HG02885 (cell line): Measurements from ENCODE around the gene CYP2D6.
"Not testable (repeated sequence)": the region's sequence is repeated elsewhere in the genome, so short reads cannot be mapped to it uniquely, and the experiment has no call there.

Source experiments
- ATAC-seq: cut with Tn5 transposase; IDR thresholded peaks from one replicate; pipeline ENCODE4 v1.9.1; 2021; ENCODE audit warnings: mild to moderate bottlenecking; ENCODE audit not compliant: unreplicated experiment, poor library complexity

The CYP2D6 gene

GRCh38 chr22:42160251-42160650 is 29.6 kb upstream of the CYP2D6 start:
- no peak for ATAC-seq

- no peak for ATAC-seq
These were observed 28.0 kb upstream of the CYP2D6 start for GRCh38 chr22:42158456-42159132.

GRCh38 chr22:42156598-42156997 is 26.0 kb upstream of the CYP2D6 start:
- ATAC-seq: no peak

- ATAC-seq: no peak
These were observed 25.5 kb upstream of the CYP2D6 start for GRCh38 chr22:42156121-42156520.

- ATAC-seq: no peak
These were observed 24.5 kb upstream of the CYP2D6 start for GRCh38 chr22:42155053-42155543.

GRCh38 chr22:42154293-42155052 is 23.9 kb upstream of the CYP2D6 start:
- ATAC-seq: no peak

GRCh38 chr22:42152661-42153270 is 22.2 kb upstream of the CYP2D6 start:
- no peak for ATAC-seq

GRCh38 chr22:42151924-42152635 is 21.5 kb upstream of the CYP2D6 start:
- ATAC-seq: no peak

- ATAC-seq: no peak
These were observed 20.3 kb upstream of the CYP2D6 start for GRCh38 chr22:42150727-42151590.

- ATAC-seq: not testable (repeated sequence)
These were observed 19.2 kb upstream of the CYP2D6 start for GRCh38 chr22:42149798-42150197.

- no peak for ATAC-seq
These were observed 14.6 kb upstream of the CYP2D6 start for GRCh38 chr22:42145175-42145574.

- not testable (repeated sequence) for ATAC-seq
These were observed 13.5 kb upstream of the CYP2D6 start for GRCh38 chr22:42143859-42144822.

GRCh38 chr22:42142771-42143461 is 12.3 kb upstream of the CYP2D6 start:
- ATAC-seq: no peak

GRCh38 chr22:42141307-42142057 is 10.9 kb upstream of the CYP2D6 start:
- not testable (repeated sequence) for ATAC-seq

- not testable (repeated sequence) for ATAC-seq
These were observed 9.5 kb upstream of the CYP2D6 start for GRCh38 chr22:42140153-42140552.

GRCh38 chr22:42139508-42139907 is 8.9 kb upstream of the CYP2D6 start:
- ATAC-seq: not testable (repeated sequence)

- no peak for ATAC-seq
These were observed 8.4 kb upstream of the CYP2D6 start for GRCh38 chr22:42138972-42139371.
